HCT116 (cell line): Measurements from ENCODE around the gene CARMIL1. TPM values are rescaled to one million over a fixed set of nuclear protein-coding genes. Genes with fewer than 3 reads are reported as not detected.

Experiments
- ATAC-seq: fragments of 200-7000 bp; cut with Tn5 transposase; 2 replicates; pipeline ENCODE4 v1.9.1; 2020; ENCODE audit warnings: mild to moderate bottlenecking, moderate library complexity
- BruUV-seq: library from RNA; stranded (reverse); fragments of 400-500 nt; replicated peaks from 2 replicates; lab custom pipeline; 2021; lab: Mats Ljungman, UMichigan
- CTCF ChIA-PET: fragments of 300-600 bp; sonication (Branson Sonifier 250); formaldehyde crosslinking; loops from one replicate; lab custom pipeline; 2021; ENCODE audit warnings: antibody characterized with exemption; lab: Charles Lee
- POLR2A ChIA-PET: fragments of 300-600, 350-600 bp; sonication (Branson Sonifier 250); formaldehyde crosslinking; loops from one replicate; lab custom pipeline; 2021; ENCODE audit warnings: antibody characterized with exemption; lab: Charles Lee
- RAD21 ChIA-PET, 2 experiments: fragments of 300-600 bp; sonication (Branson Sonifier 250); formaldehyde crosslinking; loops; one replicate each; lab custom pipeline; 2023; ENCODE audit warnings: low total read pairs in 2 of 2; ENCODE audit not compliant: uncharacterized antibody in 2 of 2, unreplicated experiment in 2 of 2, low non-redundant PET in 1 of 2; lab: Charles Lee
- DNase-seq: peaks from one replicate; pipeline ENCODE4 v3.0.0-alpha.2; 2010; ENCODE audit warnings: low read depth, low spot score
- H2AFZ ChIP-seq: fragments of 200-600 bp; shearing (Covaris generic), sonication (generic); 2 replicates; pipeline ENCODE4 v1.6.1; 2017; ENCODE audit warnings: low read depth, mixed run types, mixed read lengths, antibody characterized with exemption, low read length; ENCODE audit not compliant: poor library complexity, severe bottlenecking
- H3K27ac ChIP-seq: 2 replicates; pipeline ENCODE4 v1.5.1; 2012; ENCODE audit warnings: low read depth, low read length
- H3K27me3 ChIP-seq: fragments of 200-600 bp; sonication (generic); 2 replicates; pipeline ENCODE4 v1.6.1; 2016; ENCODE audit warnings: mixed run types, low read length, mixed read lengths; ENCODE audit not compliant: insufficient read depth
- H3K36me3 ChIP-seq, 2 experiments: fragments of 200-500 bp in 1 of 2; fragments of 200-600 bp in 1 of 2; sonication (Bioruptor generic) in 1 of 2; sonication (generic) in 1 of 2; 2 replicates each; pipeline versions ENCODE4 v1.5.1 to v1.6.1; 2014 to 2016; ENCODE audit warnings: low read length in 2 of 2, inconsistent platforms in 1 of 2, mixed read lengths in 1 of 2, mixed run types in 1 of 2; ENCODE audit not compliant: insufficient read depth in 2 of 2, control insufficient read depth in 1 of 2
- H3K4me1 ChIP-seq, 2 experiments: fragments of 200-600 bp in 1 of 2; sonication (generic) in 1 of 2; 2 replicates each; pipeline versions ENCODE4 v1.5.1 to v1.6.1; 2012 to 2017; ENCODE audit warnings: low read length in 2 of 2, inconsistent platforms in 1 of 2, mild to moderate bottlenecking in 1 of 2, mixed read lengths in 1 of 2, mixed run types in 1 of 2, moderate library complexity in 1 of 2; ENCODE audit not compliant: insufficient read depth in 2 of 2, control insufficient read depth in 1 of 2
- H3K4me2 ChIP-seq: fragments of 200-600 bp; sonication (generic); 2 replicates; pipeline ENCODE4 v1.6.1; 2017; ENCODE audit warnings: mixed run types, low read length, mixed read lengths
- H3K4me3 ChIP-seq, 2 experiments: fragments of 200-600 bp in 1 of 2; sonication (generic) in 1 of 2; replicated peaks in 1 of 2; 2 replicates each; pipeline ENCODE4 v1.5.1; 2011 to 2016; ENCODE audit warnings: low read length in 2 of 2, control low read depth in 1 of 2, low read depth in 1 of 2, mild to moderate bottlenecking in 1 of 2, mixed read lengths in 1 of 2, mixed run types in 1 of 2
- H3K79me2 ChIP-seq: fragments of 200-600 bp; sonication (generic); 2 replicates; pipeline ENCODE4 v1.6.1; 2017; ENCODE audit warnings: mild to moderate bottlenecking, mixed run types, low read length, moderate library complexity, mixed read lengths; ENCODE audit not compliant: insufficient read depth
- H3K9ac ChIP-seq: fragments of 200-600 bp; sonication (generic); 2 replicates; pipeline ENCODE4 v1.6.1; 2016; ENCODE audit warnings: low read length, mixed read lengths
- H3K9me2 ChIP-seq: fragments of 200-600 bp; sonication (generic), shearing (Covaris generic); 2 replicates; pipeline ENCODE4 v1.6.1; 2017; ENCODE audit warnings: mixed run types, mild to moderate bottlenecking, moderate library complexity; ENCODE audit not compliant: insufficient read depth
- H3K9me3 ChIP-seq, 2 experiments: fragments of 200-500 bp in 1 of 2; fragments of 200-600 bp in 1 of 2; sonication (Bioruptor generic) in 1 of 2; sonication (generic) in 1 of 2; 2 replicates each; pipeline ENCODE4 v1.6.1; 2014 to 2017; ENCODE audit warnings: low read length in 2 of 2, mixed read lengths in 2 of 2, inconsistent platforms in 1 of 2, low read depth in 1 of 2, mild to moderate bottlenecking in 1 of 2, mixed run types in 1 of 2, moderate library complexity in 1 of 2; ENCODE audit not compliant: control insufficient read depth in 1 of 2, insufficient read depth in 1 of 2
- H4K20me1 ChIP-seq: fragments of 200-600 bp; sonication (generic), shearing (Covaris generic); 2 replicates; pipeline ENCODE4 v1.6.1; 2017; ENCODE audit warnings: mixed run types, mild to moderate bottlenecking, moderate library complexity; ENCODE audit not compliant: insufficient read depth
- CTCF ChIP-seq, 3 experiments: fragments of 200-600 bp in 1 of 3; sonication (generic) in 1 of 3; IDR thresholded peaks in 2 of 3; conservative IDR thresholded peaks in 1 of 3; 2 replicates each; pipeline ENCODE4 v1.5.1; 2012 to 2017; ENCODE audit warnings: low read depth in 2 of 3, low read length in 2 of 3, antibody characterized with exemption in 1 of 3, borderline replicate concordance in 1 of 3, control low read depth in 1 of 3, mild to moderate bottlenecking in 1 of 3, mixed read lengths in 1 of 3, mixed run types in 1 of 3, moderate library complexity in 1 of 3; ENCODE audit not compliant: insufficient read depth in 1 of 3
- SP1 ChIP-seq: IDR thresholded peaks from 2 replicates; pipeline ENCODE4 v1.6.1; 2012; ENCODE audit warnings: low read depth
- ZNF274 ChIP-seq: fragments of 200-500 bp; sonication (Bioruptor generic); IDR thresholded peaks from 2 replicates; pipeline ENCODE4 v1.6.1; 2014; ENCODE audit warnings: mild to moderate bottlenecking, low read depth, low read length, inconsistent platforms
- intact Hi-C: fragments of 100-400 bp; cut with micrococcal nuclease; formaldehyde crosslinking; loops from 2 replicates; pipeline ENCODE4 v1.10.0; 2022
- total RNA-seq: library from RNA; stranded (reverse); gene quantifications from one replicate; pipeline ENCODE4 v1.2.1, GENCODE V29; 2021; ENCODE audit not compliant: unreplicated experiment

Gene CARMIL1
- total RNA-seq, 1 experiment from 2014 or later = 21.7 TPM

- TF ChIP-seq ZNF274 (no peak), SP1 (no peak)
- TF ChIP-seq, all 23 proteins: peak for 0
These were observed 307.8 kb downstream of the CARMIL1 start (continued) for GRCh38 chr6:25586927-25587326.

- no TSS peak for BruUV-seq
- H3K9ac ChIP-seq = no peak overlapping the region
- no peak overlapping the region for H3K27ac ChIP-seq
- no peak overlapping the region for H2AFZ ChIP-seq
- ChIA-PET CTCF (interaction anchor here (1.2 kb wide), 1 partner anchor 326 kb away, joined by 3 read pairs; no protein-coding TSS in a partner anchor), RAD21 (no interaction called here), POLR2A (no interaction called here)
- no peak for ATAC-seq
- H4K20me1 ChIP-seq = no peaks in the 10 kb centered on the region
- H3K9me2 ChIP-seq = no peaks in the 10 kb centered on the region
- no peak for DNase-seq
- no peak overlapping the region for H3K4me3 ChIP-seq
- no peaks in the 10 kb centered on the region for H3K79me2 ChIP-seq
- H3K27me3 ChIP-seq = no peaks in the 10 kb centered on the region
- intact Hi-C loops = no loop called here
- TF ChIP-seq CTCF (IDR thresholded peaks at IDR 0.05 in 2 of 3, conservative IDR thresholded peaks at IDR 0.05 in 1 of 3; ENCODE audit: borderline replicate concordance in 1 of 3, insufficient read depth in 1 of 3, low read depth in 2 of 3, low read length in 2 of 3) = no peak
- no peaks in the 10 kb centered on the region for H3K9me3 ChIP-seq
- H3K36me3 ChIP-seq = no peaks in the 10 kb centered on the region
- H3K4me2 ChIP-seq = no peak overlapping the region
- H3K4me1 ChIP-seq = no peaks in the 10 kb centered on the region
These were observed 311.8 kb downstream of the CARMIL1 start for GRCh38 chr6:25590986-25591385.
